SHP77 (cell line): ENCODE data around the gene PREX1.

ENCODE experiments used
- DNase-seq, 2 experiments: peaks; one replicate each; lab custom pipeline; 2025; lab: John Stamatoyannopoulos, UW

The PREX1 gene

GRCh38 chr20:48634641-48635040 lies 193.2 kb downstream of the PREX1 start:
- DNase-seq: no peak

DNA sequence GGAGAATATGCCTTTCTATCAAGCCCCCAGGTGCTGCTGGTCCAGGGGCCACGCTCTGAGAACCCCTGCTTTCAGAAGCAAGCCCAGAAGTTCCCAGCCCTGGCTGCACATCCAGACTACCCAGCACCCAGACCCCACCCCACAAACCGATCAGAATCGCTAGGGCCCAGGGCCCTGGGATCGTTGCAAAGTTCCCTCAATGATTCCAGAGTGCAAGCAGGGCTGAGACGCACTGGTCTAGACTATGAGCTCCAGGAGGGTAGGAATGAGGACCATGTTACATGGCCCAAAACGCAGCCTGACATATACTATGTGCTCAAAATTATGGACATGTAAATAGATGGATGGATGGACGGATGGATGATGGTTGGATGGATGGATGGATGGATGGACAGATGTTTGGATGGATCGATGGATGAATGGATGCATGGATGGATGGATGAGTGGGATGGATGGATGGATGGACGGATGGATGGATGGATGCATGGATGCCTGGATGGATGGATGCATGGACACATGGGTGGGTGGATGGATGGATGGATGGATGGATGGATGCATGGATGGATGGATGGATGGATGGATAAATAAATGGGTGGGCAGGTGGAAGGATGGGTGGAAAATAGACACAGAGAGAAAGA lies 194.1 kb downstream of the PREX1 start:
- DNase-seq: no peak

DNA sequence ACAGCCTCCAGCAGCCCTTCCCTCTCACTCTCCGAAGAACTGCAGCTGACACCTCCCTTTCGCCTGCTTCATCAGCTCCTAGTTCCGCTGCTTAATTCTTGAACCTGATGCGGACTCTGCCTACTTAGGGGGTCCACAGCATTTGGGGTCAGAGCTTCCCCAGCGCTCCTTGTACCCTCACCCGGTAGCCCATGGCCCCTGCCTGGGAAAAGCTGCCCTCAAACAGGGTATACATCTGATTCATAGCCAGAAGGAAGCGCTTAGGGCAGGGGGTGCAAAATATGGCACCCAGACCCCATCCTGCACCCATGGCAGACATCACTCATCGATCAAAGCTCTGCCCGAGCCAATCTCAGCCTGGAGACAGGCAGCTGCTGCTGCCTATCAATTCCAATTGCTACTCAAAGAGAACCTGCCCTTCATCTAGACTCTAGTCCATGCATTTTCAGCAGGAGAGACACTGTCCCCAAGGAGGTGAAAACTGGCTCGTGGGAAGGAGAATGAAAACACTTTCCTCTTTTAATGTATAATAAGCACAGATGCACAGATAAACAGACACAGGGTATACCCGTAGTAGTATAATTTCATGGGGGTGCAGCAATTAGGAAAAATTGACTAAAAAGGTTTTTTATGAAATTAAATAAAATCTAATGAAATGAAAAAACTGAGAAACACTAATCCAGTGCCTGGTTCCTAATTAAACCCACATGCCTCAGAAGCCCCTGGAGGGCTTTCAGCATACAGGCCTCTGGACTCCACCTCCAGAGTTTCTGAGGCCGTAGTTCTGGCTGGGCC lies 194.8 kb downstream of the PREX1 start:
- DNase-seq: no peak

- no peak for DNase-seq
Observed at GRCh38 chr20:48632017-48632824, 195.6 kb downstream of the PREX1 start.

DNA sequence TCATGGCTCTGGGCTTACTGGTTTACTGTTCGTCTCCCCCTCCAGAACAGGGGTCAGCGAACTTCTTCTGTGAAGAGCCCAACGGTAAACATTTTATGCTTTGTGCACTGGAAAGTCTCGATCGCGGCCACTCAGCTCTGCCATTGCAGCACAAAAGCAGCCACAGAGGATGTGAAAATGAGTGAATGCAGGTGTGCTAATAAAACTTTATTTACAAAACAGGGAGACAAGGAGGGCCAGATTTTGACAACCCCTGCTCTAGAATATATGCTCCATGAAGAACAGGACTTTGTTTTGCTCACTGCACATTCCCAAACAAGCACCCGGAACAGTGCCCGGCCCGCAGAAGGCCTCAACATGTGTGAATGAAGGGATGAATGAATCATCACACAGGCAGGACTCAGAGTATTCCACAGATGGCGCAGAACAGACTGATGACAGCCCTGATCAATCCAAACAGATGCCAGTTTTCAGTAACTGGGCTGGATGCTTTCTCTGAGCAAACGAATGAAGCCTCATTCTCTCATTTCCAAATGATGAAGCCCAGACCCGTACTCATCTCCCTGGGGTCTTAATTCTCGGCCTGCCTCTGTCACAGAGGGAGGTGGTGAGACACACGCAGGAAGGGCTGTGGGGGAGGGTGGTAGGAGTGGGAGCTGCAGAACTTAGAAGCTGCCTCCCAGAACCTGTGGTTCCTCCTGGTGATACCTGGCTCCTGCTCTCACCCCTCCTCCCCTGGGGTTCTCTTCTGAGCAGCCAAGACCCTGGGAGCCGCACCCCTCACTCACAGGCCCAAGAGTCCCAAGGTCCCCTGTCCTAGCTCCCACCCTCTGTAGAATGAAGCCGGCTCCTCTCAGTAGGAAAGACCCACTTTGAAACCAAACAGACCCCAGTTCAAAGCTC lies 196.4 kb downstream of the PREX1 start:
- DNase-seq: no peak

- no peak for DNase-seq
Observed at GRCh38 chr20:48630342-48631075, 197.3 kb downstream of the PREX1 start.

GRCh38 chr20:48629960-48630315 lies 197.9 kb downstream of the PREX1 start:
- DNase-seq: no peak

GRCh38 chr20:48629069-48629959 lies 198.5 kb downstream of the PREX1 start:
- no peak for DNase-seq

GRCh38 chr20:48627737-48628128 lies 200.1 kb downstream of the PREX1 start:
- no peak for DNase-seq

GRCh38 chr20:48626938-48627736 lies 200.7 kb downstream of the PREX1 start:
- DNase-seq: no peak

DNA sequence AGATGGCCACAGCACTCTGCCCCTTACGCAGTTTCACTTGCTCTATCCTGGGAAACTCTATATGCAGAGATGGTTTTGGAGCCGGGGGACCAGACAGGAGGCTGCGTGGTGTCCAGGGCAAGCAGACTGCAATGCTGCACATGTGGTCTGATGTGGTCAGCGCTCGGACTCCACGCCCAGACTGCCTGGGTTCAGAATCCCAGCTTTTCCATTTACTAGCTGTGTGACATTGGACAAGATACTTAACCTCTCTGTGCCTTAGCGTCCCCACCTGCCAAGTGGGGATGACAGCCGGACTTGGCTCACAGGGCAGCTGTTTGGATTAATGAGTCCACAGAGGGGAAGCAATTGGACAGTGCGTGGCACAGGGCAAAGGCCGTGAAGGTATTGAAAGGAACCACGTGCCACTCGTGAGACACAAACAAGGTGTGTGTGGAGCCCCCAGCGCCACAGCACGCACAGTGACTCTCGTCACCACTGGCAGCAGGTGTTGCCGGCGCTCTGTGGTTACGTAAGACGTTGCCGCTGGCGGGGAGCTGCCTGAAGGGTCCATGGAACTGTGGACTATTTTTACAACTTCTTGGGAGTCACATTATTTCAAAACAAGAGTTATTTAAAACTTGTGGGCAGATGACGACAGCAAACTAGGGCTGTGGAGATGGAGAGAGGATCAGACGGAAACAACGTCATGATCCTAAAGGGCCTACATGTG lies 201.4 kb downstream of the PREX1 start:
- DNase-seq: no peak

GRCh38 chr20:48625136-48625900 lies 202.5 kb downstream of the PREX1 start:
- DNase-seq: no peak

DNA sequence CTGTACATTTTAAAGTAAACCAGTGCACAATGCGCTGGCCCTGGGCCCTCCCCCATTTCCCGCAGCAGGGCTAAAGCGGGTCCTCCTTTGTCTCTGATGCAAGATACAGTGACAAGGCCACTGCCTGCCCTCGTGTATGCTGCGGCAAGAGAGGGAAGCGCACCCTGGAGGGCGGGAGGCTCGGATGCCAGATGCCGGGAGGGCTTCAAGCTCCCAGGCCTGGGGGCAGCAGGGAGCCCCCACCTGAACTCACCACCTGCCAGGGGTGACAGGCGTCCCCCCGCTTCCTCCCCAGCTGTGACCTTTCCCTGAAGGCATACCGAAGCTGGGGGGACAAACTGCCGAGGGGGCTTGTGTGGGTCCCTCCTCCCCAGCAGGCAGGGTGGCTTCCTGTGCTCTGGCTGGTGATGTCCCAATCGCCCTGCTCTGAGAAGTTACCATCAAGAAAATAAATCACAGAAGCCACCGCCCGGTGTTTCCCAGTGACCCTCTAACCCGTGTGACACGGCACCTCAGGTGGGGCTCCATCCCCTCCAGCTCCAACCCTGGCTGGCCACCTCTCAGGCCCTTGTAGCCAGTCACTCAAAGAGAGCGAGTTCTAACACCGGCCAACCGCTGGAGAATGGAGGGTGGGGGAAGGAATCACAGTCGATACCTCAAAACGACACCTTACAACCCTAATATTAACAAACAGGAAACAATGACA lies 203.3 kb downstream of the PREX1 start:
- DNase-seq: no peak

GRCh38 chr20:48623906-48624265 lies 203.9 kb downstream of the PREX1 start:
- DNase-seq: no peak

GRCh38 chr20:48623176-48623905 lies 204.5 kb downstream of the PREX1 start:
- no peak for DNase-seq

- no peak for DNase-seq
Observed at GRCh38 chr20:48622421-48622820, 205.4 kb downstream of the PREX1 start.
